Activated naive CD8-positive, alpha-beta T cell treated with anti-CD3 and anti-CD28 coated beads, Interleukin-2, amount 50 U/mL, for 24 hours (primary cell): ENCODE results near the gene TTC39C.

Experiments
- ATAC-seq: fragments of 150-1000 bp; cut with Tn5 transposase; one replicate; pipeline ENCODE4 v1.10.0; 2021
- DNase-seq: peaks from one replicate; pipeline ENCODE4 v3.0.0; 2021
- H3K27ac Mint-ChIP-seq: one replicate; pipeline ENCODE4 v1.8.0; 2021; ENCODE audit warnings: mild to moderate bottlenecking, mixed read lengths
- H3K27me3 Mint-ChIP-seq: one replicate; pipeline ENCODE4 v1.8.0; 2021; ENCODE audit warnings: mixed read lengths
- H3K36me3 Mint-ChIP-seq: one replicate; pipeline ENCODE4 v1.8.0; 2021; ENCODE audit warnings: low read depth, mixed read lengths
- H3K4me1 Mint-ChIP-seq: one replicate; pipeline ENCODE4 v1.8.0; 2021; ENCODE audit warnings: mixed read lengths
- H3K4me3 Mint-ChIP-seq: one replicate; pipeline ENCODE4 v1.8.0; 2021; ENCODE audit warnings: mild to moderate bottlenecking, moderate library complexity, mixed read lengths
- H3K9me3 Mint-ChIP-seq: one replicate; pipeline ENCODE4 v1.8.0; 2021; ENCODE audit warnings: mixed read lengths

TTC39C gene

GRCh38 chr18:24003288-24003687, 11.3 kb upstream of the TTC39C start:
- H3K27ac Mint-ChIP-seq = no peak overlapping the region
- no peak overlapping the region for H3K4me3 Mint-ChIP-seq
- no peak for DNase-seq
- no peaks in the 10 kb centered on the region for H3K9me3 Mint-ChIP-seq
- ATAC-seq = no peak
- no peaks in the 10 kb centered on the region for H3K27me3 Mint-ChIP-seq
- peaks cover 51% of the 10 kb centered on the region for H3K4me1 Mint-ChIP-seq
- H3K36me3 Mint-ChIP-seq = no peaks in the 10 kb centered on the region

- H3K4me3 Mint-ChIP-seq = no peak overlapping the region
- no peaks in the 10 kb centered on the region for H3K36me3 Mint-ChIP-seq
- no peak overlapping the region for H3K27ac Mint-ChIP-seq
- no peaks in the 10 kb centered on the region for H3K27me3 Mint-ChIP-seq
- DNase-seq (no peak), ATAC-seq (peak; percentile 23)
- no peaks in the 10 kb centered on the region for H3K9me3 Mint-ChIP-seq
- H3K4me1 Mint-ChIP-seq = peaks cover 59% of the 10 kb centered on the region
These were observed 10.5 kb upstream of the TTC39C start for GRCh38 chr18:24003903-24004640.

- no peak overlapping the region for H3K27ac Mint-ChIP-seq
- DNase-seq (no peak), ATAC-seq (no peak)
- H3K4me1 Mint-ChIP-seq = peaks cover 74% of the 10 kb centered on the region
- no peaks in the 10 kb centered on the region for H3K27me3 Mint-ChIP-seq
- no peaks in the 10 kb centered on the region for H3K36me3 Mint-ChIP-seq
- no peak overlapping the region for H3K4me3 Mint-ChIP-seq
- H3K9me3 Mint-ChIP-seq = no peaks in the 10 kb centered on the region
These were observed 7.7 kb upstream of the TTC39C start for GRCh38 chr18:24006712-24007313.

- Mint-ChIP-seq H3K27me3 (no peaks in the 10 kb centered on the region), H3K4me1 (peaks cover 66% of the 10 kb centered on the region), H3K4me3 (peak overlapping the region; percentile 13), H3K9me3 (no peaks in the 10 kb centered on the region), H3K27ac (peak overlapping the region; percentile 61), H3K36me3 (no peaks in the 10 kb centered on the region)
- no peak for DNase-seq
- ATAC-seq = no peak
These were observed 5.3 kb upstream of the TTC39C start for GRCh38 chr18:24009246-24009645.

- DNase-seq = peak; percentile 37
- ATAC-seq = peak; percentile 15
- peak overlapping the region; percentile 13 for H3K4me3 Mint-ChIP-seq
- H3K27ac Mint-ChIP-seq = peak overlapping the region; percentile 61
- H3K9me3 Mint-ChIP-seq = no peaks in the 10 kb centered on the region
- H3K36me3 Mint-ChIP-seq = no peaks in the 10 kb centered on the region
- H3K4me1 Mint-ChIP-seq = peaks cover 60% of the 10 kb centered on the region
- H3K27me3 Mint-ChIP-seq = no peaks in the 10 kb centered on the region
These were observed 4.8 kb upstream of the TTC39C start for GRCh38 chr18:24009651-24010333.

GRCh38 chr18:24010673-24011072, 3.9 kb upstream of the TTC39C start:
- Mint-ChIP-seq H3K36me3 (peaks cover under 1% of the 10 kb centered on the region), H3K4me3 (no peak overlapping the region), H3K9me3 (no peaks in the 10 kb centered on the region), H3K27me3 (no peaks in the 10 kb centered on the region), H3K27ac (peak overlapping the region; percentile 67), H3K4me1 (peaks cover 61% of the 10 kb centered on the region)
- DNase-seq (no peak), ATAC-seq (no peak)

GRCh38 chr18:24011123-24011917, 3.2 kb upstream of the TTC39C start:
- DNase-seq (no peak), ATAC-seq (no peak)
- Mint-ChIP-seq H3K36me3 (peaks cover 2% of the 10 kb centered on the region), H3K4me3 (peak overlapping the region; percentile 47), H3K9me3 (no peaks in the 10 kb centered on the region), H3K27ac (peak overlapping the region; percentile 67), H3K4me1 (peaks cover 67% of the 10 kb centered on the region), H3K27me3 (no peaks in the 10 kb centered on the region)

- Mint-ChIP-seq H3K36me3 (peaks cover 8% of the 10 kb centered on the region), H3K4me3 (no peak overlapping the region), H3K4me1 (peaks cover 77% of the 10 kb centered on the region), H3K27ac (peak overlapping the region; percentile 34), H3K9me3 (no peaks in the 10 kb centered on the region), H3K27me3 (no peaks in the 10 kb centered on the region)
- DNase-seq = no peak
- no peak for ATAC-seq
These were observed 1.5 kb upstream of the TTC39C start for GRCh38 chr18:24013051-24013450.

- H3K9me3 Mint-ChIP-seq = no peaks in the 10 kb centered on the region
- no peaks in the 10 kb centered on the region for H3K27me3 Mint-ChIP-seq
- peaks cover 8% of the 10 kb centered on the region for H3K36me3 Mint-ChIP-seq
- ATAC-seq (peak; percentile 3), DNase-seq (peak; percentile 51)
- peak overlapping the region; percentile 94 for H3K4me3 Mint-ChIP-seq
- H3K4me1 Mint-ChIP-seq = peaks cover 77% of the 10 kb centered on the region
- H3K27ac Mint-ChIP-seq = peak overlapping the region; percentile 85
These were observed 558 bp downstream of the TTC39C start for GRCh38 chr18:24014986-24015638.

- Mint-ChIP-seq H3K4me1 (peaks cover 77% of the 10 kb centered on the region), H3K4me3 (peak overlapping the region; percentile 94), H3K27ac (peak overlapping the region; percentile 85), H3K36me3 (peaks cover 11% of the 10 kb centered on the region), H3K9me3 (no peaks in the 10 kb centered on the region), H3K27me3 (no peaks in the 10 kb centered on the region)
- ATAC-seq (no peak), DNase-seq (no peak)
These were observed 1.4 kb downstream of the TTC39C start for GRCh38 chr18:24015639-24016631.

- no peak for DNase-seq
- peak overlapping the region; percentile 85 for H3K27ac Mint-ChIP-seq
- peaks cover 11% of the 10 kb centered on the region for H3K36me3 Mint-ChIP-seq
- peaks cover 77% of the 10 kb centered on the region for H3K4me1 Mint-ChIP-seq
- H3K27me3 Mint-ChIP-seq = no peaks in the 10 kb centered on the region
- H3K9me3 Mint-ChIP-seq = no peaks in the 10 kb centered on the region
- peak overlapping the region; percentile 94 for H3K4me3 Mint-ChIP-seq
- no peak for ATAC-seq
These were observed 2.1 kb downstream of the TTC39C start for GRCh38 chr18:24016643-24017042.

GRCh38 chr18:24018299-24018886, 3.8 kb downstream of the TTC39C start:
- peaks cover 79% of the 10 kb centered on the region for H3K4me1 Mint-ChIP-seq
- no peaks in the 10 kb centered on the region for H3K9me3 Mint-ChIP-seq
- H3K27me3 Mint-ChIP-seq = no peaks in the 10 kb centered on the region
- DNase-seq (peak; percentile 25), ATAC-seq (peak; percentile 41)
- peak overlapping the region; percentile 63 for H3K4me3 Mint-ChIP-seq
- H3K27ac Mint-ChIP-seq = peak overlapping the region; percentile 91
- H3K36me3 Mint-ChIP-seq = peaks cover 13% of the 10 kb centered on the region
